ENCODE results near the gene PPARD.
"Not testable (repeated sequence)": the region's sequence is repeated elsewhere in the genome, so short reads cannot be mapped to it uniquely, and the experiment has no call there.

The PPARD gene

GRCh38 chr6:35406711-35407485 lies 64.5 kb downstream of the PPARD start:
- no peak for DNase-seq (ENCODE audit: low read depth)

- DNase-seq (ENCODE audit: low read depth): no peak
Observed at GRCh38 chr6:35409245-35409644, 66.9 kb downstream of the PPARD start.

- no peak for DNase-seq (ENCODE audit: low read depth)
Observed at GRCh38 chr6:35410131-35410530, 67.8 kb downstream of the PPARD start.

GRCh38 chr6:35411066-35411465 lies 68.7 kb downstream of the PPARD start:
- DNase-seq (ENCODE audit: low read depth): no peak

GRCh38 chr6:35412102-35412501 lies 69.7 kb downstream of the PPARD start:
- DNase-seq (ENCODE audit: low read depth): no peak

GRCh38 chr6:35413911-35414310 lies 71.6 kb downstream of the PPARD start:
- no peak for DNase-seq (ENCODE audit: low read depth)

GRCh38 chr6:35415065-35415891 lies 72.9 kb downstream of the PPARD start:
- DNase-seq (ENCODE audit: low read depth): no peak

- no peak for DNase-seq (ENCODE audit: low read depth)
Observed at GRCh38 chr6:35417979-35418661, 75.8 kb downstream of the PPARD start.

GRCh38 chr6:35419417-35419816 lies 77.1 kb downstream of the PPARD start:
- DNase-seq (ENCODE audit: low read depth): no peak

- no peak for DNase-seq (ENCODE audit: low read depth)
Observed at GRCh38 chr6:35419961-35420360, 77.6 kb downstream of the PPARD start.

- no peak for DNase-seq (ENCODE audit: low read depth)
Observed at GRCh38 chr6:35425284-35425683, 82.9 kb downstream of the PPARD start.

GRCh38 chr6:35426074-35426473 lies 83.7 kb downstream of the PPARD start:
- no peak for DNase-seq (ENCODE audit: low read depth)

GRCh38 chr6:35427435-35427834 lies 85.1 kb downstream of the PPARD start:
- DNase-seq (ENCODE audit: low read depth): no peak

GRCh38 chr6:35427851-35428321 lies 85.5 kb downstream of the PPARD start:
- DNase-seq (ENCODE audit: low read depth): no peak

GRCh38 chr6:35428421-35429149 lies 86.2 kb downstream of the PPARD start:
- no peak for DNase-seq (ENCODE audit: low read depth)

GRCh38 chr6:35429463-35429862 lies 87.1 kb downstream of the PPARD start:
- DNase-seq (ENCODE audit: low read depth): no peak

- no peak for DNase-seq (ENCODE audit: low read depth)
Observed at GRCh38 chr6:35432291-35432690, 89.9 kb downstream of the PPARD start.

GRCh38 chr6:35432702-35433101 lies 90.3 kb downstream of the PPARD start:
- DNase-seq (ENCODE audit: low read depth): not testable (repeated sequence)

- no peak for DNase-seq (ENCODE audit: low read depth)
Observed at GRCh38 chr6:35435074-35435837, 92.9 kb downstream of the PPARD start.

- DNase-seq (ENCODE audit: low read depth): no peak
Observed at GRCh38 chr6:35436071-35436857, 93.9 kb downstream of the PPARD start.

Measured in activated T-helper 1 cell treated with Interleukin-2 at 50 U/mL for 16 hours (primary cell).